DND-41 (cell line): Measurements from ENCODE around the gene TUBB6.

Experiments
- ATAC-seq: fragments of 200-7000 bp; cut with Tn5 transposase; 3 replicates; pipeline ENCODE4 v1.9.1; 2021; ENCODE audit warnings: low read depth; ENCODE audit not compliant: insufficient read depth
- DNase-seq: peaks from one replicate; pipeline ENCODE4 v3.0.0-alpha.2; 2020
- H2AFZ ChIP-seq: 2 replicates; pipeline ENCODE4 v1.6.0; 2012; ENCODE audit warnings: low read depth, low read length
- H3K27ac ChIP-seq: 2 replicates; pipeline ENCODE4 v1.5.1; 2012; ENCODE audit warnings: low read length, inconsistent platforms
- H3K27me3 ChIP-seq: fragments of 200-600 bp; sonication (generic); 2 replicates; pipeline ENCODE4 v1.6.0; 2012; ENCODE audit warnings: low read length, mild to moderate bottlenecking, inconsistent platforms; ENCODE audit not compliant: insufficient read depth, poor library complexity
- H3K36me3 ChIP-seq: 2 replicates; pipeline ENCODE4 v1.5.1; 2012; ENCODE audit warnings: low read length, inconsistent platforms; ENCODE audit not compliant: insufficient read depth
- H3K4me1 ChIP-seq: 2 replicates; pipeline ENCODE4 v1.5.1; 2012; ENCODE audit warnings: mild to moderate bottlenecking, low read length; ENCODE audit not compliant: insufficient read depth
- H3K4me2 ChIP-seq: 2 replicates; pipeline ENCODE4 v1.6.0; 2012; ENCODE audit warnings: mild to moderate bottlenecking, moderate library complexity, low read length, inconsistent platforms; ENCODE audit not compliant: insufficient read depth
- H3K4me3 ChIP-seq, 2 experiments: fragments of 200-600 bp in 1 of 2; shearing (Covaris generic) in 1 of 2; 2 replicates each; pipeline ENCODE4 v1.5.1; 2012 to 2016; ENCODE audit warnings: inconsistent platforms in 2 of 2, low read length in 2 of 2, mild to moderate bottlenecking in 2 of 2, low read depth in 1 of 2, moderate library complexity in 1 of 2
- H3K79me2 ChIP-seq: 2 replicates; pipeline ENCODE4 v1.6.0; 2012; ENCODE audit warnings: low read length, inconsistent platforms; ENCODE audit not compliant: insufficient read depth
- H3K9ac ChIP-seq: 2 replicates; pipeline ENCODE4 v1.6.0; 2012; ENCODE audit warnings: low read depth, mild to moderate bottlenecking, inconsistent platforms, low read length, moderate library complexity
- H3K9me3 ChIP-seq: 2 replicates; pipeline ENCODE4 v1.5.1; 2012; ENCODE audit warnings: low read length, moderate library complexity, mild to moderate bottlenecking, inconsistent platforms; ENCODE audit not compliant: insufficient read depth, severe bottlenecking
- H4K20me1 ChIP-seq: 2 replicates; pipeline ENCODE4 v1.6.0; 2012; ENCODE audit warnings: low read length; ENCODE audit not compliant: insufficient read depth
- CTCF ChIP-seq: IDR thresholded peaks from 2 replicates; pipeline ENCODE4 v1.5.1; 2012; ENCODE audit warnings: borderline replicate concordance, low read length, moderate library complexity, mild to moderate bottlenecking; ENCODE audit not compliant: poor library complexity, severe bottlenecking; ENCODE audit errors: extremely low read depth
- EZH2 ChIP-seq: IDR thresholded peaks from 3 replicates; pipeline ENCODE4 v1.6.1; 2012; ENCODE audit warnings: borderline replicate concordance, low read depth, mild to moderate bottlenecking, moderate library complexity, low read length, inconsistent platforms; ENCODE audit not compliant: severe bottlenecking

Gene TUBB6

GRCh38 chr18:12373116-12373770 lies 65.2 kb downstream of the TUBB6 start:
- peaks cover 54% of the 10 kb centered on the region for H3K4me1 ChIP-seq
- no peaks in the 10 kb centered on the region for H3K9me3 ChIP-seq
- H3K9ac ChIP-seq = no peak overlapping the region
- H3K79me2 ChIP-seq = peaks cover 81% of the 10 kb centered on the region
- no peak overlapping the region for H2AFZ ChIP-seq
- peaks cover 37% of the 10 kb centered on the region for H3K36me3 ChIP-seq
- TF ChIP-seq CTCF (no peak), EZH2 (no peak)
- peak overlapping the region; percentile 99; the same call in 1 of the 2 replicates for H3K4me2 ChIP-seq
- H3K4me3 ChIP-seq = 0 out of 4 replicates have a peak overlapping the region, but pooled peaks of 1 of the 2 experiments have one; percentile 14
- no peak for DNase-seq
- ATAC-seq = no peak
- no peak overlapping the region; the same call in 1 of the 2 replicates for H3K27ac ChIP-seq
- H4K20me1 ChIP-seq = peaks cover 55% of the 10 kb centered on the region
- H3K27me3 ChIP-seq = no peaks in the 10 kb centered on the region

GRCh38 chr18:12373771-12374116 lies 65.7 kb downstream of the TUBB6 start:
- peaks cover 55% of the 10 kb centered on the region for H3K4me1 ChIP-seq
- TF ChIP-seq EZH2 (no peak), CTCF (no peak)
- H3K27ac ChIP-seq = no peak overlapping the region
- H3K9ac ChIP-seq = no peak overlapping the region
- DNase-seq (no peak), ATAC-seq (no peak)
- no peaks in the 10 kb centered on the region for H3K27me3 ChIP-seq
- peaks cover 55% of the 10 kb centered on the region for H4K20me1 ChIP-seq
- peaks cover 78% of the 10 kb centered on the region for H3K79me2 ChIP-seq
- H3K4me2 ChIP-seq = peak overlapping the region; percentile 99; the same call in 1 of the 2 replicates
- 0 out of 4 replicates have a peak overlapping the region, but pooled peaks of 1 of the 2 experiments have one; percentile 14 for H3K4me3 ChIP-seq
- peaks cover 32% of the 10 kb centered on the region for H3K36me3 ChIP-seq
- H3K9me3 ChIP-seq = no peaks in the 10 kb centered on the region
- H2AFZ ChIP-seq = no peak overlapping the region

GRCh38 chr18:12374401-12374800 lies 66.4 kb downstream of the TUBB6 start:
- Histone ChIP-seq H3K27ac (no peak overlapping the region), H4K20me1 (peaks cover 48% of the 10 kb centered on the region), H3K4me2 (peak overlapping the region; percentile 99), H3K79me2 (peaks cover 71% of the 10 kb centered on the region), H3K4me3 (no peak overlapping the region), H3K27me3 (no peaks in the 10 kb centered on the region), H3K36me3 (peaks cover 26% of the 10 kb centered on the region), H3K9ac (no peak overlapping the region), H3K9me3 (no peaks in the 10 kb centered on the region), H2AFZ (no peak overlapping the region), H3K4me1 (peaks cover 55% of the 10 kb centered on the region)
- ATAC-seq (no peak), DNase-seq (no peak)
- TF ChIP-seq EZH2 = no peak
- no peak for TF ChIP-seq CTCF
